Activated T-helper 9 cell treated with anti-CD3 and anti-CD28 coated beads, Interleukin-2, amount 50 U/mL, for 16 hours (primary cell): ENCODE results near the gene PTPN22.

Experiments used
- DNase-seq: peaks from one replicate; pipeline ENCODE4 v3.0.0-alpha.2; 2020; ENCODE audit warnings: low read depth

PTPN22 gene

DNA sequence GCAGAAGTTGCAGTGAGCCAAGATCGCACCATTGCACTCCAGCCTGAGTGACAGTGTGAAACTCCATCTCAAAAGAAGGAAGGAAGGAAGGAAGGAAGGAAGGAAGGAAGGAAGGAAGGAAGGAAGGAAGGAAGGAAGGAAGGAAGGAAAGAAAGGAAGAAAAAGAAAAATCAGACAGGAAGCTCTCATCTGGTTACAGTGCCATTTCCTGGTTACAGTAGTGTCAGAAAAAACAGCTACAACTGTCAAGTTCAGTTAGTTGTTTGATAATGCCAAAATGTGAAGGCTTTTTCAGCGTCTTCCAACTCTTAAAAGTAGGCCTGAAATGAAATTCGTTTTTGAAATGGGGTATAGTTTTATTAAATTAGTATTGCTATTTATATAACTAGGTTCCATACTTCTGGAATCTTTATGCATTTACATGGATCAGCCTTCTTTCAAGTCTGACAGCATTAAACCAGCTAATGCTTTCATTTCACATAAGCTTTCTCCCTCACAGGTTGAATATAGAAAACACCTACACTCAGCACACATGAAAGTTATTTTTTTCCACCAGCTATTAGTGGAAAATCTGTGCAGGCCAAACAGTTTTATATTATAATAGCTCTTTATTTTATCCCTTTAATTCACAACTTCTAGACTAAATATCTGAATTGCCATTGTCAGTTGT, 21.2 kb downstream of the PTPN22 start:
- no peak for DNase-seq

DNA sequence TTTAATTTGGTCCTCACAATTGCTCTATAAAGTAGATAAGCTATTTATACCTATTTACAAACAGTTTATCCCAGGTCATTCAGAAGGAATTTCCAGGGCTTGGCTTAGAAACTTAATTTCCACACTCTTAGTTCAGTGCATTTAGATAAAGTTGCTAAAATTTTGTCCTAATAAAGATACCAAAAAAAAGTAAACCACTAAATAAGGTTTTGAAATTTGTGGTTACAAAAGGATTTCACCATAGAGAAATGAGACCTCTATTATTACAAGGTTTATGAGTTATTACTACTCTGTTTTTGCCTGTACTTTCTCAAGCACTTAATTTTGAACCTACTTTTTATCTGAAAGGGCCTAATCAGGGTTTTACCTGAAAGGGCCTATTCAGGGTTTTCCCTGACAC, 22.4 kb downstream of the PTPN22 start:
- no peak for DNase-seq

DNA sequence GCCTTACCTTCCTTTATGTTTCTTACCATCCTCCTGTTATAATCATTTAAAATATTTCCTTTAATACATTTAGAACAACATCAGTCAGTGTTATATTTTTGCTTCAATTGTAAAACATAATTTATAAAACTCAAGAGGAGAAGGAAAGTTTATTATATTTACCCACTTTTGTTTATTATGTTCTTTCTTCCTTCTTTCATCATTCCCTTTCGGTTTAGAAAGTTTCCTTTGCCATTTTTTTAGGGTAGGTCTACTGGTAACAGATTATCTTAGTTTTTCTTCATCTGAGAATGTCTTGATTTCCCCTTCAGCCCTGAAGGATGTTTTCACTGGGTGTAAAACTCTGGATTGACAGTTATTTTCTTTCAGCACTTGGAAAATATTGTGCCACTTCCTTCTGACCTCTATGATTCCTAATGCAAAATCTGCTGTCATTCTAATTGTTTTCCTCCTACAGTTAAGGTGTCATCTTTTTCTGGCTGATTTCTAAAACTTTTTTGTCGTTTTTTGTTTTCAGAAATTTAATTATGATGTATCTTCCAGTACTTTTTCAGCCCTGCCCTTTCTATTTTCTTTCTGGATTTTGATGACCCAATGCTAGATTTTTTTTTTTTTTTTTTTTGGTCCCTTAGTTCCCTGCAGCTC, 25.0 kb downstream of the PTPN22 start:
- DNase-seq, result no peak

DNA sequence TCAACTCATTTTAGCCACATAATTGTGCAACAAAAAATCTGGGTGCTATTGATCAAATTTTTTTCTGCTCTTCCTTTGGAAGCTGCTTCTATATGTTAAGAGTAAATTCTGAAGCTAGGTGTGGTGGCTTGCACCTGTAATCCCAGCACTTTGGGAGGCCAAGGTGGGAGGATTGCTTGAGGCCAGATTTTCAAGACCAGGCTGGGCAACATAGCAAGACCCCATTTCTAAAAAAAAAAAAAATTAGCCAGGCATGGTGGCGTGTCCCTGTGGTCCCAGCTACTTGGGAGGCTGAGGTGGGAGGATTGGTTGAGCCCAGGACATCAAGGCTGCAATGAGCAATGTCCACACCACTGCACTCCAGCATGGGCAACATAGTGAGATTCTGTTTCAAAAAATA, 35.0 kb downstream of the PTPN22 start:
- no peak for DNase-seq

DNA sequence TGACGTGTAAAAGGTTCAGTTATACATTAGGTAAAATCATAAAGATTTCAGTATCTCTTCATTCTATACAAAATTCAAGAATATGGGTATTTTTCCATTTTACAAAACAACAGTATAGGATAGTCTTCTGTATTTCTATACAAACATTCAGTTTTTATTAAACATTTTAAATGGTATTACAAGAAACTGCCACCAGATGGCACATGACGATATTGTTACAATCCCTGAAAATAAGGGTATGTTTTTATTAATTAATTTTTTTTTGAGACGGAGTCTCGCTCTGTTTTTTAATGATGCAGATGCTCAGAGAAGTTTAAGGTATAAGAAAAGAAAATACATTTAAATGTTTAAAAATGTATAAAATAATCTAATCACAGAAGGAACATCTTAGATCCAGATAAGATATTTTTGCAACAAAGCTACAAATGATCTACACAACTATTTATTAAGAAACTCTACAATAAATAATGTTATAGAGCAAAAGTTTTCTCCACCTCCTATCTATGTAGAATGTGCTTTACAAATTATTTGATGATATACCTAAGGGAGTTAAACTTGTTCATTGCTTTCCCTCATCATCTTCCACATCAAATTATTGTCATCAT, 35.7 kb downstream of the PTPN22 start:
- no peak for DNase-seq

DNA sequence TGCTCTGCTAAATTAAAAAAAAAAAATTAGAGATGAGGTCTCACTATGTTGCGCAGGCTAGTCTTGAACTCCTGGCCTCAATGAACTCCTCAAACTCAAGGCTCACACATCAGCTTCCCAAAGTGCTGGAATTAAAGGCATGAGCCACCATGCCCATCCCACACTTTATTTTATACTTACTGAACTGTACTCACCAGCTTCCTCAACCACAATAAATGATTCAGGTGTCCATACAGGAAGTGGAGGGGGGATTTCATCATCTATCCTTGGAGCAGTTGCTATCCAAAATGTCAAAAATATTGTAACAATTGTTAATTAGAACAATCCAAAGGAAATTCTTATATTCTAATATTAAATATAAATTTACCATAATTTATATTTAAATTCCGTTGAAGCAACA, 36.8 kb downstream of the PTPN22 start:
- no peak for DNase-seq

DNA sequence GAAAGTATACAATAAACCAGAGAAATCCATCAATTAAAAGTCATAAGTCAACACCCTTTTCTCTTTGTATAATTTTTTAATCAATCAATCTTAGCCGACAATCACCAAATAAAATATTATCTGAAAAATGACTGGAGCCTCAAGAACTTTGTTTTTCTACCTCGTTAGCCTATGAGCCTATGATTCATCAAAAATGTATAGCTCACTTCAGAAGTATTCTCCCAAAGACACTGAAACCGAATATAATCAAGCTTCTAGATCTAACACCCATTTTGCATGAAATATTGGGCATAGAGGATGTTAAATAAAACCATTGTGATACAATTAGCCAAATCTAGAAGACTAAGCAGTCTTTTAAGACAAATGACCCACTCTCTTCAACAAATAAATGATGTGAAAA, 41.5 kb downstream of the PTPN22 start:
- no peak for DNase-seq

DNA sequence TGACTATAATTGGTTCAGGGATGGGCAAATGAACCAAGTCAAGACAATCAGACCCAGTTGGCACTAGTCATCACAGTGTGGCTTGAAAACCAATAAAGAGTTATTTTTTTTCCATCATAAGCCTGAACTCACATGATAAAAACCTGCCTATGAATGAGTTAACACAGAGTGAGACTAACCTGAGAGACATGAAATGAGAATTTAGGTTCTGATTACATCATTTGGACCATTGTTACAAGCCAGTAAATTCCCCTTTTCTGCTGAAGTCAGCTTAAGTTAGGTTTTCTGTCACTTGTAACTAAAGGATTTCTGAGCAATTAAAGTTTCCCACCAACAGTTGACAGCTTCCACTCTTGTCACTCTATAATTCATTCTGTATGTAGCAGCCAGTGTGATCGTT, 49.6 kb downstream of the PTPN22 start:
- DNase-seq, result no peak

DNA sequence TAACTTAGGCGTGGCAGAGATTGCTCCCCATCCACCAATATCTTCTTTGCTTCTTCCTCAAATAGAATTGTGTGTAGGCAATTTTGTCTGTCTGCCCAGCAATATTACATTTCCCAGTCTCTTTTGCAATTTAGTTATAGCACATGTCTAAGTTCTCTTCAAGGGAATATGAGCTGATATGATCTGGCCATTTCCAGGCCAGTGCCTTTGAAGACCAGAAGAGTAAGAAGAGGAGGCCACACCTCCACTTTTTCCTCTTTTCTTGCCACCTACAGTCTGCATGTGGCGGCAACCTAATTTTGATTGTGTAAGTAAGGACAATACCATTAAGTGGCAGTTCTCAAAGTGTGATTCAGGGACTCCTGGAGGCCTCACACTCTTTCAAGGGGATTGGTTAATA, 52.9 kb downstream of the PTPN22 start:
- DNase-seq, result no peak

DNA sequence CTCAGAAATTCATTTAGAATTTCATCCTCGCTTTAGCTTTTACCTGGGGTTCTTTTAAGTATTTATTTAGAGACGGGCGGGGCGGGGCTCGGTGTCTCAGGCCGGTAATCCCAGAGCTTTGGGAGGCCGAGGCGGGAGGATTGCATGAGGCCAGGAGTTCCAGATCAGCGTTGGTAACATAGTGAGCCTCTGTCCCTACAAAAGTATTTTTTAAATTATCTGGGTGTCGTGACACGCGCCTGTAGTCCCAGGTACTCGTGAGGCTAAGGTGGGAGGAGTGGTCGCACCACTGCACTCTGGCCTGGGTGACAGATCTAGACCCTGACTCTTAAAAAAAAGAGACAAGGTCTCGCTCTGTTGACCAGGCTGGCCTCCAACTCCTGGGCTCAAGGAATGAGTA, 58.3 kb downstream of the PTPN22 start:
- DNase-seq, result no peak

DNA sequence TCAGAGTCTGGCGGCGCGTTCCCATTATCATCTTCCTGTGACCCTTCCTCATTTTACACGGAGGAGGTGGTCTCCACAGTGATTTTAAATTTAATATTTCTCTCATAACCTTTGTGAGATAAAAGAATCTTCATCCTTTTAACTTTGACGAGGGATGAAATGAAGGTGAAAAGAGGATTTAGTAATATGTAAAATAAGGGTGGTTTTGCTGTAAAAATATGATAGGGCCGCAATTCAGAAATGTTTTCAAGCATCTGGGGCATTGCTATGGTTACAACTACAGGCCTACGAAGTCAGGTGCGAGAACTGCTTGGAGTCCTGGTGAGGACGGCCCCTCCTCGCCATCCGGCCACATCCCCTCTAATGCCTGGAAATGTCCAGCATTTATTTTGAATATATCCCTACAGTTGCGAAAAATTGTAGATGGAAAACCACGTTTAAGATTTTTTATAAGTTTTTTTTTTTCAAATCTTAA, 58.8 kb downstream of the PTPN22 start:
- DNase-seq, result no peak

DNA sequence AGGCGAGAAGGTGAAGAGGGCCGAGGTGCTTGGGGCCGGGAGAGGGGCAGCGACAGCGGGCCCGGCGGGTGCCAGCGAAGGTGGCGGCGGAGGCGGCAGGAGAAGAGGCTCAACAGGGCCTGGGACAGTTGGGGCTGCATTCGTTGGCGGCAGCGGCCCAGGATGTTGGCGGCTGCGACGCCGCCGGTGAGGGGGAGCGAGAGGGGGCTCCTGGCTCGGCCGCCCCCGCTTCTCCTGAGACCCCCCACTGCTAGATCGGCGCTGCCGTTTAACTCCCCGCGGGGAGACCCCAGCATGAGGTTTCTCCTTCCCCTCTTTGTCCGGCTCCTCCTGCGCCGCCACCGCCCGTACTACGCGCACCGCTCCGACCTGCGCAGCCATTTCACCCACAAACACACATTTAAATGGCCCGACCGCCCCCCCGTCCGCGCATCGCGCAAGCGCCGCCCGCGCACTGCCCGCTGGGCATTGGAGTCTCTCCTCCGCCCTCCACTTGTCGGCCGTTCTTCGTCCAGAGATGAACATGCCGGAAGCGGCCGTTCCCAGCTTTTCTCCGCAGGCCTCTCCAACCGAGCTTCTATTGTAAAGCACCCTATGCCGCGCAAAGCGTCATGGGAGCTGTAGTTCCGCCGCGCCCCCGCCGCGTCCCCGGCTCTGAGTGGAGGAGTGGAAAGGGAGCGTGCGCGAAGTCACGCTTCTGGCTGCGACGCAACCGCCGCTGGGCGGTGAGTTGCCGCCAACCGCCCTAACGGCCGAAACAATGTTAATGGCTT, 59.4 kb downstream of the PTPN22 start, which contains the start of gene RSBN1:
TSS of gene RSBN1 (minus strand) at position 589 of the 773 bp plus-strand sequence. CDS start at position 525, 64 bp downstream.
- DNase-seq, result peak; percentile 97

DNA sequence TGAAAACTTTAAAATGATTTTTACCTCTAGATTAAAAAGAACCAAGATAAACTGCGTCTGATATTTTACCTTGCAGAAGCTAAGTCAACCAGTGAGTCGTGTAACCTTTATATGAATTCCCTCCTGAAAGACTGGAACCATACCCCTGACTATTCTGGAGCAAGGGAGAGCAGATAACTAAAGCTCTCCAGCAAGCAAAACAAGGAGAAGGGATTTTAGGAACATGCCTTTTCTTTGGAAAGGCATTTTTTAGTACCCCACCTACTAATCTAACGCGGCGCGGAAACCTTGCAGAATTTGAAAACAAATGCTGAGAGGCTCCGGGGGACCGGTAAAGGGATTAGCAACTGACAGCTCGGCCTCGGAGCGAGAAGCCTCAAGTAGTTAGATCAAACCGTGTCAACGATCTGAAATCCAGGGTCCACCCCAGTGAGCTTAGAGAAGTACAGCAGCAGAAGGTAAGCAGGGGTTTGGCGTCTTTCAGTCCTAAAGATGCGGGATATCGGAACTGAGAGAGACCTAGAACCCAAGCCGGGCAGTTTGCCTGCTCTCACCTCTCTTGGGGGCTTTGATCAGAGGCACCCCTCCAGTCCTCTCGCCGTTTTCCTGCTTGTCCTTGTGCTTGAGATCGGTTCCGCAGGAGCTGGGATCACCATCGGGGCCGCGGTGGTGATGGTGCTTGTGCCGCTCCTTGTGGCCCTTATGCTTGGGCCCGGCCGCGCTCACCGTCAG, 60.2 kb downstream of the PTPN22 start:
- DNase-seq, result peak; percentile 10

DNA sequence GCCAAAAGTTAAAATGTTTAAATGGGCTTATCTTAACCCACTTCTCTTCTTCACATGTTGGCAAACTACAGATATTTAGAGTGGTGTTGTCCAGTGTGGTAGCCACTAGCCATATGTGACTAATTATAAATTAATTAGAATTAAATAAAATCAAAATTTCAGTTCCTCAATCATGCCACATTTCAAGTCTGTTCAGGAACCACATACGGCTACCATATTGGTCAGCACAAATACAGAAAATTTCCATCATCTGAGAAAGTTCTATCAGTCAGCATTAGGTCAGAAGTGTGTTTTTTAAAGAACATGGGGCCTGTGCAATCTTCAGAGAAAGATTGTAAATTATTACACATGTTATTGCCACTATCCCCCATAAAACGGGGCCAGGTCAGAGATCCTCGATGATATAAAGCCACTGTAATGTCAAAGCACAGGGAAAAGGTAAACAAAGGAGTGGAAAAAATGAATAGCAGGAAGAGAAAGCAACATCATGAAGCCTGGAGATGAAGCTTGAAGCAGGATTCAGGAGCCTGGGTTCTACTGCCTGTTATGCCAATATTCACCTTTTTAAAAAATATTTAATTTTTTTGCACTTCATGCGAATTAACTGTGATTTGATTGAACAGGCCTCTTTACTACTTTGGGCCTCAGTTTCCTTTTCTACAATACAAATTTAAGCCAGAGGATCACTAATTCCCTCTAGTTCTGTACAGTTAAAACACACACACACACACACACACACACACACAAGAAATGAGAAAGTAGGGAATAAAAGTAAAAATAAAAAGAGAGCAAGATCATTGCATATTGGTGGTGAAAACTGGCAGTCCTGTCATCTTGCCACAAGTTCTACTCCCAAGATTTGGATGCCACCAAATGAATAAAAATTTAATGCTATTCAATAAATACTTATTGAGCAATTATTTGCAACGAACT, 61.6 kb downstream of the PTPN22 start:
- DNase-seq, result no peak

DNA sequence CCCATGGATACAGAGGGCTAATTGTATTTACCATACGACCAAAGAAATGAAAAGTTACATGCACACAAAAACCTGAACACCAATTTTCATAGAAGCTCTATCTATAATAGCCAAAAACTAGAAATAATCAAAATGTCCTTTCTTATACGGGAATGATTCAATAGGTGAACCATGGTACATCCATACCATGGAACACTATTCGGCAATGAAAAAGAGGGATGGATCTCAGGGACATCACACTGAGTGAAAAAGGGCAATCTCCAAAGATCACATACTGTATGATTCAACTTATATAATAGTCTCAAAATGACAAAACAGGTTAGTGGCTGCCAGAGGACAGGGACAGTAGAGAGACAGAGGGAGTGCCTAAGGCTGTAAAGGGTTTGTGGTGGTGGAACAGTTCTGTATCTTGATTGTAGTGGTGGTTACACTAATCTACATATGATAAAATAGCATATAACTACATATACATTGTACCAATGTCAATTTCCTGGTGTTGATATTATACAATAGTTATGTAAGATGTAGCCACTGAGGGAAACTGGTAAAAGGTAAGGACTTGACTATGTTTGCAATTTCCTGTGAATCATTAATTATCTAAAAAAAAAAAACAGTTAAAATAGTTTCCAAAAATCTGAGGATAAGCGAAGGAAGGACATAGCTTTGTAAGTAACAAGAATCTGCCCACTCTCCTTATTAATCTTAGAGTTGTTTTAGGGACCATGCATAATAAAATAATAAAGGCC, 62.9 kb downstream of the PTPN22 start:
- no peak for DNase-seq

DNA sequence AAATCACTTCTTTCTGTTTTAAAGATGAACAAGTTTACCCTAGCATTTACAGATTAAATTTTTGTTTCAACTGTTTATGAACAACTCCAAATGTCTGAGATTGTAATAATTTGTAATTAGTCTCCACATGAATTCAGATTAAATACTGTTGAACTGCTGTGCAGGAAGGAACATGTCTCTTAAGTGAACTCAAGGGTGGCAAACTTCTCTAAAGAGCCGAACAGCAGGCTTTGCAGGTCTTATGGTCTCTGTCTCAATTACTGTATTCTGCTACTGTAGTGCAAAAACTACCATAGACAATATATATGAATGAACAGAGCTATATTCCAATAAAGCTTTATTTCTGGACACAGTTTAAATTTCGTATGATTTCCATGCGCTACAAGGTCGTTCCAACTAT, 65.9 kb downstream of the PTPN22 start:
- no peak for DNase-seq

DNA sequence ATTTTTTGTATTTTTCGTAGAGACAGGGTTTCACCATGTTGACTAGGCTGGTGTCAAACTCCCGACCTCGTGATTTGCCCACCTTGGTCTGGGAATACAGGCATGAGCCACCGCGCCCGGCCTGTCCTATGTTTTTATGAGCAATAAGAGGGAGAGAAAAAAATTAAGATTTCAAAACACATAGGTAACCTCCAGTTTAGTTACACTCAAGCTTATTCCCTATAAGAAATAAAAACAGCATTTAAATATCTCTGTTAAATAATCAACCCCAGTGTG, 66.3 kb downstream of the PTPN22 start:
- no peak for DNase-seq

DNA sequence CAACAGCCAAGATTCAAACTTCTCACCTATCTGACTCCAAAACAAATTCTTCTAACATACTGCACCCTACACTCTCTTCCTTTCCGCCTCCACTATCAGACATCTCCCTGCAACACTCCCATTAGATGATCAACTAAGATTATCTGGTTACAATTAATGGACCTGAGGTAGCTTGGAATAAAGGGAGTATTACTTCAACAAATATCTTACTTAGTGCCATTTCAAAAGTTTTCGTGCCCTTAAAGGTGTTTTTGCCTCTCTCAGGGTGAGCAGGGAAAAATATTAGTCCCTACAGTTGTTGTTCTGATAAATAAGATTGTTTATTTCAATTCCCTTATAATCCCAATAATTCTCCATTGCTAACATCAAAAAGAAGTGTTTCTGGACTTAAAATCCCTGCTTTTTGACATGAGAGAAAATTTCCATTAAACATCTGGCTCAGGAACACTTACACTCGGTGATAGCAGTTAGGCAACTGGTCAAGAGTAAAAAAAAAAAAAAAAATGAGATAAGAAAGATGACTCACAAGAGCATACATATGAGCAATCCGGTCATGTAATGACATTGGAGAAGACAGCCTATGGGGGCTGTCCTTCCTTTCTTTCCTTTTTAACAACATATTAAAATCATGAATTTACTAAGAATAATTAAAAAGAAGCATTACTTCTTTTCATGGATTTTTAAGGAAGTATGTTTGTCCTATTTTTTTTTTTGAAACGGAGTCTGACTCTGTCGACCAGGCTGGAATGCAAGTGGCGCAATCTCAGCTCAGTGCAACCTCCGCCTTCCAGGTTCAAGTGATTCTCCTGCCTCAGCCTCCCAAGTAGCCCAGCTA, 66.9 kb downstream of the PTPN22 start:
- no peak for DNase-seq

DNA sequence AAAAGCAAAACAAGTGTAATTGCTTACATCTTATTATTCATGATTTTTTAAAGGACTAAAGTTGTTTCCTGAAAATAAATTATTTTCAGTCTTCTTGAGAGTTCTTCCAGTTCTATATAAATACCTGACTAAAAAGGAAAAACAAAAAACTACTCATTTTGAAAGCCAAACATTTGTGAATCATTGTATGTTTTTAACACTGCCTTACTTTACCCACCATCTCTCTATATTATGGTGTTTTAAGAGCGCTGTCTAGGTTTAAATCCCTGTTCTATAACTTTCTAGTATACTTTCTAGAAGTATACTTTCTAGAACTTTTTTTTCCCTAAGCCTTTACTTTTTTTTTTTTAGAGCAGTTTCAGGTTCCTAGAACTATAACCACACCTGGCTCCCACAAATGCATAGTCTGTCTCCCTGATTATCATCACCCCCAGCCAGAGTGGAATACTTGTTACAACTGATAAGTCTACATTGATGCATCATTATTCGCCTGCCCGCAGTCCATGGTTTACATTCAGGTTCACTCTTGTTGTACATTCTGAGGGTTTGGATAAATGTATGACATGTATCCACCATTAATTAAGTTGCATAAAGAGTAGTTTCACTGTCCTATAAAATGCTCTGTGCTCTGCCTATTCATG, 69.0 kb downstream of the PTPN22 start:
- no peak for DNase-seq
